Endothelial cell (in vitro differentiated cells): Measurements from ENCODE around the gene GRID1. TPM values are rescaled to one million over a fixed set of nuclear protein-coding genes. Genes with fewer than 3 reads are reported as not detected.

Experiments used
- DNase-seq: peaks from one replicate; pipeline ENCODE4 v3.0.0; 2021; ENCODE audit warnings: low spot score
- H3K27ac Mint-ChIP-seq: one replicate; pipeline ENCODE4 v1.8.0; 2021; ENCODE audit warnings: mixed read lengths, inconsistent platforms; ENCODE audit not compliant: unreplicated experiment
- H3K27me3 Mint-ChIP-seq: one replicate; pipeline ENCODE4 v1.8.0; 2021; ENCODE audit warnings: mild to moderate bottlenecking, moderate library complexity, mixed read lengths, inconsistent platforms; ENCODE audit not compliant: unreplicated experiment
- H3K36me3 Mint-ChIP-seq: one replicate; pipeline ENCODE4 v1.8.0; 2021; ENCODE audit warnings: mild to moderate bottlenecking, low read depth, mixed read lengths, inconsistent platforms; ENCODE audit not compliant: unreplicated experiment
- H3K4me1 Mint-ChIP-seq: one replicate; pipeline ENCODE4 v1.8.0; 2021; ENCODE audit warnings: mild to moderate bottlenecking, mixed read lengths, inconsistent platforms; ENCODE audit not compliant: unreplicated experiment
- H3K4me3 Mint-ChIP-seq: one replicate; pipeline ENCODE4 v1.8.0; 2021; ENCODE audit warnings: mild to moderate bottlenecking, mixed read lengths, inconsistent platforms; ENCODE audit not compliant: unreplicated experiment
- H3K9me3 Mint-ChIP-seq: one replicate; pipeline ENCODE4 v1.8.0; 2021; ENCODE audit warnings: mixed read lengths, inconsistent platforms; ENCODE audit not compliant: unreplicated experiment
- CTCF ChIP-seq: fragments of 200-600 bp; sonication (generic); IDR thresholded peaks from one replicate; pipeline ENCODE4 v1.5.0; 2021; ENCODE audit warnings: antibody characterized with exemption; ENCODE audit not compliant: unreplicated experiment
- total RNA-seq: library from RNA; stranded (reverse); fragmentation: NEBNext Ultra II Directional; extraction: Animal tissue kit (Norgen Biotek cat#: 25700); gene quantifications from one replicate; pipeline ENCODE4 v1.2.1, GENCODE V29; 2021; ENCODE audit not compliant: unreplicated experiment

The GRID1 gene
- total RNA-seq, 1 donor from 2014 or later = 0.26 TPM

- Mint-ChIP-seq H3K4me1 (peaks cover 5% of the 10 kb centered on the region), H3K9me3 (peaks cover 10% of the 10 kb centered on the region), H3K36me3 (peaks cover 3% of the 10 kb centered on the region), H3K27ac (no peak overlapping the region), H3K4me3 (no peak overlapping the region), H3K27me3 (peaks cover 3% of the 10 kb centered on the region)
- TF ChIP-seq CTCF = no peak
- DNase-seq = no peak
These were observed 598.7 kb downstream of the GRID1 start for GRCh38 chr10:85767891-85768290.

DNA sequence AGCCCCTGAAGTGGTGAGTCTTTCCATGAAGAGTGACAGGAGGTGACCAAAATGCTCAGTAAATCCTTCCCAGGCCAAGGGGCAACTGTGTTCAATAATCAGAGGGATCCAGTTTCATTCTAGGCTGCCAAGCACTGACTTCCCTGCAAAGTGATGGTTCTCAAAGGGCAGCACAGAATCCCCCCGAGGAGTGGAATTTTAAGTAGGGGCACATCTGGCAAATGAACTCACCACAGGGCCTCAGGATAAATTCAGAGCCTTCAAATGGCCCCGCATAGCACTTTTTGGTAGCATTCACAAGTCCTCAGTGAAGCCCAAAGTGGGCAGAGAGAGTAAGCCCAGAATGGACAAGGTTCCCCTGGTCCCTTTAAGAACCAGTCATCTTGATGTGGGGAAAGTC is 602.5 kb downstream of the GRID1 start:
- peaks cover 2% of the 10 kb centered on the region for H3K27me3 Mint-ChIP-seq
- no peak for TF ChIP-seq CTCF
- DNase-seq = no peak
- H3K9me3 Mint-ChIP-seq = peaks cover 3% of the 10 kb centered on the region
- H3K4me1 Mint-ChIP-seq = peaks cover 5% of the 10 kb centered on the region
- H3K27ac Mint-ChIP-seq = no peak overlapping the region
- no peaks in the 10 kb centered on the region for H3K36me3 Mint-ChIP-seq
- H3K4me3 Mint-ChIP-seq = no peak overlapping the region

- no peak for DNase-seq
- H3K27ac Mint-ChIP-seq = no peak overlapping the region
These were observed 604.6 kb downstream of the GRID1 start for GRCh38 chr10:85761906-85762445.

DNA sequence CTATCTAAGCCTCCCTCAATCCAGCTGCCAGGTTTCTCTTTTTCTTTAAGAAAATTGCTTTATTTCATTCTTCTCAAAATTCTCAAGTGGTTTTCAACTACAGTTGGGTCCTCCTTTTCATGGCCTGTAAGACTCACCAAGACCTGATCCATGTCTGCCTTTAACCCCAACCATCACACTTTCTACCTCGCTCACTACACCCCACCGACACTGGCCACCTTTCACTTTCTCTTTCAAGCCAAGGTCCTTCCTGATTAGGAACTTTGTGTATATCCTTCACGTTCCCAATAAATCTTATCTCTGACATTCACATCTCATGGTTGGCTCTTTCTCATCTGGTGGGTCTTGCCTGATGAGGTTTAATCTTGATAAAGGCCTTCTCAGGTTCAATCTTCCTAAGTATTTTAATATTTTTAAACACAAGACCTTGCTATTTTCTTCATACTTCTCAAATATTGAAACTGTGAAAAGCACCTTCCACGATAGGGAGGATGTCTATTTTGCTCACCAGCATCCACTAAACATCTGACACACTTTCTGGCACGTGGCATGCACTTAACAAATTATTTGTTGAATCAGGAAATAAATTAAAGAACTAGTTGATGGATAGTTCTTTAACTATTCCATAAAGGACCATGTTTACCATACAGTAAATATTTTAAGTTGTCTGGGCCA is 624.8 kb downstream of the GRID1 start:
- Mint-ChIP-seq H3K36me3 (no peaks in the 10 kb centered on the region), H3K27ac (no peak overlapping the region), H3K4me3 (no peak overlapping the region), H3K27me3 (peaks cover 2% of the 10 kb centered on the region), H3K9me3 (no peaks in the 10 kb centered on the region), H3K4me1 (no peaks in the 10 kb centered on the region)
- TF ChIP-seq CTCF = no peak
- no peak for DNase-seq

More at GRCh38 chr10:85761906-85762445, 604.6 kb downstream of the GRID1 start:
- no peak for TF ChIP-seq CTCF
- no peaks in the 10 kb centered on the region for H3K4me1 Mint-ChIP-seq
- no peak overlapping the region for H3K4me3 Mint-ChIP-seq
- no peaks in the 10 kb centered on the region for H3K27me3 Mint-ChIP-seq
- no peaks in the 10 kb centered on the region for H3K9me3 Mint-ChIP-seq
- H3K36me3 Mint-ChIP-seq = no peaks in the 10 kb centered on the region

DNA sequence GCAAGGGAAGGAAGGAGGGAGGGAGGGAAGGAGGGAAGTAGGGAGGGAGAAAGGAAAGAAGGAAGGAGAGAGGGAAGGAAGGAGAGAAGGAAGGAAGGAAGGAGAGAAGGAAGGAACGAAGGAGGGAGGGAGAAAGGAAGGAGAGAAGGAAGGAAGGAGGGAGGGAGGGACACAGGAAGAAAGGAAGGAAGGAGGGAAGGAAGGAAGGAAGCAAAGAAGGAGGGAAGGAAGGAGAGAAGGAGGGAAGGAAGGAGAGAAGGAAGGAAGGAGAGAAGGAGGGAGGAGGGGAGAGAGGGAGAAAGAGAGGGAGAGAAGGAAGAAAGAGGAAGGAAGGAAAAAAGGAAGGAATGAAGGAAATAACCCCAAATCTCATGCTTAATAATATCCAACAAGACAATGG is 630.6 kb downstream of the GRID1 start:
- Mint-ChIP-seq H3K36me3 (no peaks in the 10 kb centered on the region), H3K4me1 (no peaks in the 10 kb centered on the region), H3K27me3 (peaks cover 2% of the 10 kb centered on the region), H3K9me3 (peaks cover 14% of the 10 kb centered on the region), H3K27ac (no peak overlapping the region), H3K4me3 (no peak overlapping the region)
- TF ChIP-seq CTCF = no peak
- DNase-seq = no peak
